HCT116 (cell line): Measurements from ENCODE around the gene CD99L2. TPM values are rescaled to one million over a fixed set of nuclear protein-coding genes. Genes with fewer than 3 reads are reported as not detected.

Source experiments
- ATAC-seq: fragments of 200-7000 bp; cut with Tn5 transposase; 2 replicates; pipeline ENCODE4 v1.9.1; 2020; ENCODE audit warnings: mild to moderate bottlenecking, moderate library complexity
- BruUV-seq: library from RNA; stranded (reverse); fragments of 400-500 nt; replicated peaks from 2 replicates; lab custom pipeline; 2021; lab: Mats Ljungman, UMichigan
- CTCF ChIA-PET: fragments of 300-600 bp; sonication (Branson Sonifier 250); formaldehyde crosslinking; loops from one replicate; lab custom pipeline; 2021; ENCODE audit warnings: antibody characterized with exemption; lab: Charles Lee
- POLR2A ChIA-PET: fragments of 300-600, 350-600 bp; sonication (Branson Sonifier 250); formaldehyde crosslinking; loops from one replicate; lab custom pipeline; 2021; ENCODE audit warnings: antibody characterized with exemption; lab: Charles Lee
- RAD21 ChIA-PET, 2 experiments: fragments of 300-600 bp; sonication (Branson Sonifier 250); formaldehyde crosslinking; loops; one replicate each; lab custom pipeline; 2023; ENCODE audit warnings: low total read pairs in 2 of 2; ENCODE audit not compliant: uncharacterized antibody in 2 of 2, unreplicated experiment in 2 of 2, low non-redundant PET in 1 of 2; lab: Charles Lee
- DNase-seq: peaks from one replicate; pipeline ENCODE4 v3.0.0-alpha.2; 2010; ENCODE audit warnings: low read depth, low spot score
- H2AFZ ChIP-seq: fragments of 200-600 bp; shearing (Covaris generic), sonication (generic); 2 replicates; pipeline ENCODE4 v1.6.1; 2017; ENCODE audit warnings: low read depth, mixed run types, mixed read lengths, antibody characterized with exemption, low read length; ENCODE audit not compliant: poor library complexity, severe bottlenecking
- H3K27ac ChIP-seq: 2 replicates; pipeline ENCODE4 v1.5.1; 2012; ENCODE audit warnings: low read depth, low read length
- H3K27me3 ChIP-seq: fragments of 200-600 bp; sonication (generic); 2 replicates; pipeline ENCODE4 v1.6.1; 2016; ENCODE audit warnings: mixed run types, low read length, mixed read lengths; ENCODE audit not compliant: insufficient read depth
- H3K36me3 ChIP-seq, 2 experiments: fragments of 200-500 bp in 1 of 2; fragments of 200-600 bp in 1 of 2; sonication (Bioruptor generic) in 1 of 2; sonication (generic) in 1 of 2; 2 replicates each; pipeline versions ENCODE4 v1.5.1 to v1.6.1; 2014 to 2016; ENCODE audit warnings: low read length in 2 of 2, inconsistent platforms in 1 of 2, mixed read lengths in 1 of 2, mixed run types in 1 of 2; ENCODE audit not compliant: insufficient read depth in 2 of 2, control insufficient read depth in 1 of 2
- H3K4me1 ChIP-seq, 2 experiments: fragments of 200-600 bp in 1 of 2; sonication (generic) in 1 of 2; 2 replicates each; pipeline versions ENCODE4 v1.5.1 to v1.6.1; 2012 to 2017; ENCODE audit warnings: low read length in 2 of 2, inconsistent platforms in 1 of 2, mild to moderate bottlenecking in 1 of 2, mixed read lengths in 1 of 2, mixed run types in 1 of 2, moderate library complexity in 1 of 2; ENCODE audit not compliant: insufficient read depth in 2 of 2, control insufficient read depth in 1 of 2
- H3K4me2 ChIP-seq: fragments of 200-600 bp; sonication (generic); 2 replicates; pipeline ENCODE4 v1.6.1; 2017; ENCODE audit warnings: mixed run types, low read length, mixed read lengths
- H3K4me3 ChIP-seq, 2 experiments: fragments of 200-600 bp in 1 of 2; sonication (generic) in 1 of 2; replicated peaks in 1 of 2; 2 replicates each; pipeline ENCODE4 v1.5.1; 2011 to 2016; ENCODE audit warnings: low read length in 2 of 2, control low read depth in 1 of 2, low read depth in 1 of 2, mild to moderate bottlenecking in 1 of 2, mixed read lengths in 1 of 2, mixed run types in 1 of 2
- H3K79me2 ChIP-seq: fragments of 200-600 bp; sonication (generic); 2 replicates; pipeline ENCODE4 v1.6.1; 2017; ENCODE audit warnings: mild to moderate bottlenecking, mixed run types, low read length, moderate library complexity, mixed read lengths; ENCODE audit not compliant: insufficient read depth
- H3K9ac ChIP-seq: fragments of 200-600 bp; sonication (generic); 2 replicates; pipeline ENCODE4 v1.6.1; 2016; ENCODE audit warnings: low read length, mixed read lengths
- H3K9me2 ChIP-seq: fragments of 200-600 bp; sonication (generic), shearing (Covaris generic); 2 replicates; pipeline ENCODE4 v1.6.1; 2017; ENCODE audit warnings: mixed run types, mild to moderate bottlenecking, moderate library complexity; ENCODE audit not compliant: insufficient read depth
- H3K9me3 ChIP-seq, 2 experiments: fragments of 200-500 bp in 1 of 2; fragments of 200-600 bp in 1 of 2; sonication (Bioruptor generic) in 1 of 2; sonication (generic) in 1 of 2; 2 replicates each; pipeline ENCODE4 v1.6.1; 2014 to 2017; ENCODE audit warnings: low read length in 2 of 2, mixed read lengths in 2 of 2, inconsistent platforms in 1 of 2, low read depth in 1 of 2, mild to moderate bottlenecking in 1 of 2, mixed run types in 1 of 2, moderate library complexity in 1 of 2; ENCODE audit not compliant: control insufficient read depth in 1 of 2, insufficient read depth in 1 of 2
- H4K20me1 ChIP-seq: fragments of 200-600 bp; sonication (generic), shearing (Covaris generic); 2 replicates; pipeline ENCODE4 v1.6.1; 2017; ENCODE audit warnings: mixed run types, mild to moderate bottlenecking, moderate library complexity; ENCODE audit not compliant: insufficient read depth
- CBX3 ChIP-seq: IDR thresholded peaks from 2 replicates; pipeline ENCODE4 v1.6.1; 2012; ENCODE audit warnings: low read depth
- CTCF ChIP-seq, 3 experiments: fragments of 200-600 bp in 1 of 3; sonication (generic) in 1 of 3; IDR thresholded peaks in 2 of 3; conservative IDR thresholded peaks in 1 of 3; 2 replicates each; pipeline ENCODE4 v1.5.1; 2012 to 2017; ENCODE audit warnings: low read depth in 2 of 3, low read length in 2 of 3, antibody characterized with exemption in 1 of 3, borderline replicate concordance in 1 of 3, control low read depth in 1 of 3, mild to moderate bottlenecking in 1 of 3, mixed read lengths in 1 of 3, mixed run types in 1 of 3, moderate library complexity in 1 of 3; ENCODE audit not compliant: insufficient read depth in 1 of 3
- JUND ChIP-seq: IDR thresholded peaks from 2 replicates; pipeline ENCODE4 v1.6.1; 2012
- SRF ChIP-seq: IDR thresholded peaks from 2 replicates; pipeline ENCODE4 v1.6.1; 2012; ENCODE audit warnings: low read depth
- ZBTB33 ChIP-seq: IDR thresholded peaks from 2 replicates; pipeline ENCODE4 v1.6.1; 2011; ENCODE audit warnings: mild to moderate bottlenecking, low read length, moderate library complexity; ENCODE audit not compliant: insufficient replicate concordance; ENCODE audit errors: extremely low read depth
- ZNF274 ChIP-seq: fragments of 200-500 bp; sonication (Bioruptor generic); IDR thresholded peaks from 2 replicates; pipeline ENCODE4 v1.6.1; 2014; ENCODE audit warnings: mild to moderate bottlenecking, low read depth, low read length, inconsistent platforms
- intact Hi-C: fragments of 100-400 bp; cut with micrococcal nuclease; formaldehyde crosslinking; loops from 2 replicates; pipeline ENCODE4 v1.10.0; 2022
- total RNA-seq: library from RNA; stranded (reverse); gene quantifications from one replicate; pipeline ENCODE4 v1.2.1, GENCODE V29; 2021; ENCODE audit not compliant: unreplicated experiment
- TF ChIP-seq, protein P1 (sequence below): IDR thresholded peaks from 2 replicates; pipeline ENCODE4 v1.6.1; 2012
- TF ChIP-seq, protein P2 (sequence below): IDR thresholded peaks from 2 replicates; pipeline ENCODE4 v1.6.1; 2012

Gene CD99L2
- total RNA-seq, 1 experiment from 2014 or later, result 6.2 TPM

- POLR2A ChIA-PET, result no interaction called here
- no TSS peak for BruUV-seq
- H2AFZ ChIP-seq, result no peak overlapping the region
- no peaks in the 10 kb centered on the region for H3K9me3 ChIP-seq
- intact Hi-C loops, result no loop called here
- no peaks in the 10 kb centered on the region for H3K4me1 ChIP-seq
- no peak overlapping the region for H3K4me3 ChIP-seq
- no peak for DNase-seq
- no peak for TF ChIP-seq ZBTB33
- TF ChIP-seq, protein P1, sequence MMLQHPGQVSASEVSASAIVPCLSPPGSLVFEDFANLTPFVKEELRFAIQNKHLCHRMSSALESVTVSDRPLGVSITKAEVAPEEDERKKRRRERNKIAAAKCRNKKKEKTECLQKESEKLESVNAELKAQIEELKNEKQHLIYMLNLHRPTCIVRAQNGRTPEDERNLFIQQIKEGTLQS, result no peak
- TF ChIP-seq, protein P2, sequence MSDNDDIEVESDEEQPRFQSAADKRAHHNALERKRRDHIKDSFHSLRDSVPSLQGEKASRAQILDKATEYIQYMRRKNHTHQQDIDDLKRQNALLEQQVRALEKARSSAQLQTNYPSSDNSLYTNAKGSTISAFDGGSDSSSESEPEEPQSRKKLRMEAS, result no peak
- no peak for TF ChIP-seq ZNF274
- TF ChIP-seq JUND, result no peak
- TF ChIP-seq CBX3, result no peak
- H4K20me1 ChIP-seq, result no peaks in the 10 kb centered on the region
- H3K79me2 ChIP-seq, result no peaks in the 10 kb centered on the region
- no peak overlapping the region for H3K9ac ChIP-seq
- ATAC-seq, result no peak
- H3K4me2 ChIP-seq, result no peak overlapping the region
- CTCF ChIA-PET, result no interaction called here
- H3K27me3 ChIP-seq, result no peaks in the 10 kb centered on the region
- no peaks in the 10 kb centered on the region for H3K9me2 ChIP-seq
- no peaks in the 10 kb centered on the region for H3K36me3 ChIP-seq
- no peak overlapping the region for H3K27ac ChIP-seq
- RAD21 ChIA-PET, result no interaction called here
Observed at GRCh38 chrX:150834695-150835094, 63.8 kb downstream of the CD99L2 start.

DNA sequence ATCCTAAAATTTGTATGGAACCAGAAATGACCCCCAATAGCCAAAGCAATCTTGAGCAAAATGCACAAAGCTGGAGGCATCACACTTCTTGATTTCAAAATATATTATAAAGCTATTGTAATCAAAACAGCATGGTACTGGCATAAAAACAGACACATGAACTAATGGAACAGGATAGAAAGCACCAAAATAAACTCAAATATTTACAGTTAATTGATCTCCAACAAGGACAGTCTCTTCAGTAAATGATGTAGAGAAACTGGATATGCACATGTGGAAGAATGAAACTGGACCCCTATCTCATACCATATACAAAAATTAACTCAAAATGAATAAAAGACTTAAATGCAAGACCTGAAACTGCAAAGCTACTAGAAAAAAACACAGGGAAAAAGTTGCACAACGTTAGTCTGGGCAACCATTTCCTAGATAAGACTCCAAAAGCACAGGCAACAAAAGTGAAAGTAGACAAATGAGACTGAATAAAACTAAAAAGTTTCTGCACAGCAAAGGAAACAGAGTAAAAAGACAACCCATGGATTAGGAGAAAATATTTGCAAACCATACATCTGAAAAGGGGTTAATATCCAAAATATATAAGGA is 64.9 kb downstream of the CD99L2 start:
- BruUV-seq, result no TSS peak
- Histone ChIP-seq H3K9me3 (no peaks in the 10 kb centered on the region), H4K20me1 (no peaks in the 10 kb centered on the region), H3K27ac (no peak overlapping the region), H3K27me3 (no peaks in the 10 kb centered on the region), H3K79me2 (no peaks in the 10 kb centered on the region), H3K36me3 (no peaks in the 10 kb centered on the region), H3K4me3 (no peak overlapping the region), H2AFZ (no peak overlapping the region), H3K4me2 (no peak overlapping the region), H3K4me1 (no peaks in the 10 kb centered on the region), H3K9ac (no peak overlapping the region), H3K9me2 (no peaks in the 10 kb centered on the region)
- ChIA-PET POLR2A (no interaction called here), RAD21 (no interaction called here), CTCF (no interaction called here)
- no peak for DNase-seq
- intact Hi-C loops, result no loop called here
- no peak for ATAC-seq
- no peak for TF ChIP-seq CTCF (IDR thresholded peaks at IDR 0.05 in 2 of 3, conservative IDR thresholded peaks at IDR 0.05 in 1 of 3; ENCODE audit: borderline replicate concordance in 1 of 3, insufficient read depth in 1 of 3, low read depth in 2 of 3, low read length in 2 of 3)
- TF ChIP-seq CBX3, result no peak
- no peak for TF ChIP-seq ZBTB33
- no peak for TF ChIP-seq SRF
- TF ChIP-seq ZNF274, result no peak
